IPS-NIHi7 (cell line): Measurements from ENCODE around the gene MS4A12.
"Not testable (repeated sequence)": the region's sequence is repeated elsewhere in the genome, so short reads cannot be mapped to it uniquely, and the experiment has no call there.

Experiments used
- DNase-seq: peaks from one replicate; pipeline ENCODE4 v3.0.0; 2012; ENCODE audit warnings: mixed read lengths; ENCODE audit errors: extremely low spot score

The MS4A12 gene

DNA sequence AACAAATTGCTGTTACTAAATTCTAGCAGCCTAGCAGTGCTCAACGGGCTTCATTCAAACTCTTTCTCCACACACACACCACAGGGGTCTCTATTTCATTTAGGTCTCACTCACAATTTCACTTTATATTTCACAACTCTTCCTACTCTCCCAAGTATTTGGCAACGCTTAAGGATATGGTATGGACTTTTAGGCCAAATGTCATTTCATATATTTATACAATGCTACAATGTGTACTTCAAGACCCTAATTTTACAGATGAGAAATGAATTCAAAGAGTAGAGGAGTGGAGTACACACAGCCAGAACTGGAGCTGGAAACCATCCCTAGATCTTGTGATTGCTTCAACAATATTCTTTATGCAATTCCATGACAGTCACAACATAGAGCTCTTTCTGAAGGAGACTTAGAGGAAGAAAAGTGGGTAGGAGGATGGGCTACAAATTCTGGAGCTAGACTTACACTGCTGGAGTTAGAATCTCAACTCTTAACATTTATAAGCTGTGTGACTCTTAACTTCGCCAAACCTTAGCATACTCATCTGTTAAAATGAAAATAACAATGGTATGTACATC lies 20.2 kb downstream of the MS4A12 start:
- no peak for DNase-seq

DNA sequence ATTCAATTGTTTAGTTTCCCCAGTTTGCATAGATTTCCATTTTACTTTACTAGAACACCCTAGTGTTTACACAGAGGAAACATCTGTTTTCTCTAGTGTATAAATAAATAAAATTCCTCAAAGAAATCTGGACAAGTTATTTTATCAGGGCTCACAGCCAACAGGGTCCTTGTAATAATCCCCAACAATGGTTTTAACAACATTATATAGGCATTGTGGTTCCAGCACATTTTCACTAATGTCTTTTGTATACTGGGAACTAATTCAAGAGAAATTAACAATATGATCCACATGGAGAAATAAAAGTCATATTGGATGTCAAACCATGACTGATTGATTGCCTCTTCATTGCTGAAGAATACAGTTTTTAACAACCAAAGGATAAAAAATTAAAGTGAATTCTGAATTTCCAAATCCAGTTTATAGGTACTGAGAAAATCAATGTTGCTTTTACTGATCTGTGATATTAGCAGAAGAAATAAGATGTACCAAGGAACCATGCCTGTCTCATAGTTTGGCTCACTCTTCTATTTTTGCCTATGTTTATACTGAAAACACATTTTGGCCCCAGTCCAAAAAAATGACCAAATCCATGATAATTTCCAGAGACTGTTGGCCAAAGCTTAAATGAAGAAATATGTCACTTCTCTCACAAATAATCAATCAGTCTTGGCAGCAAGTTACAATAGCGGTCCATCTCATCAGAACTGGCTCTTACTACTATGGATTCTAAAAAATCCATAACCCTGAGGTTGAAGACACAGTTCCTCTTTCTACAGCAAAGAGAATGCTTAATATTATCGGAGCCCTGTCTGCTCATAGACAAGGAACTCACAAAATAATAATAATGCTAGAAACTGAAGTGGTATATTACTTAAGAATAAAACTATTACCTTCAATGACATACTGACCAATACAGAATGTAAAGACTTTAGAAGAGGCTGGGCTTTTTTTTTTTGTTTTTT lies 21.2 kb downstream of the MS4A12 start:
- no peak for DNase-seq

DNA sequence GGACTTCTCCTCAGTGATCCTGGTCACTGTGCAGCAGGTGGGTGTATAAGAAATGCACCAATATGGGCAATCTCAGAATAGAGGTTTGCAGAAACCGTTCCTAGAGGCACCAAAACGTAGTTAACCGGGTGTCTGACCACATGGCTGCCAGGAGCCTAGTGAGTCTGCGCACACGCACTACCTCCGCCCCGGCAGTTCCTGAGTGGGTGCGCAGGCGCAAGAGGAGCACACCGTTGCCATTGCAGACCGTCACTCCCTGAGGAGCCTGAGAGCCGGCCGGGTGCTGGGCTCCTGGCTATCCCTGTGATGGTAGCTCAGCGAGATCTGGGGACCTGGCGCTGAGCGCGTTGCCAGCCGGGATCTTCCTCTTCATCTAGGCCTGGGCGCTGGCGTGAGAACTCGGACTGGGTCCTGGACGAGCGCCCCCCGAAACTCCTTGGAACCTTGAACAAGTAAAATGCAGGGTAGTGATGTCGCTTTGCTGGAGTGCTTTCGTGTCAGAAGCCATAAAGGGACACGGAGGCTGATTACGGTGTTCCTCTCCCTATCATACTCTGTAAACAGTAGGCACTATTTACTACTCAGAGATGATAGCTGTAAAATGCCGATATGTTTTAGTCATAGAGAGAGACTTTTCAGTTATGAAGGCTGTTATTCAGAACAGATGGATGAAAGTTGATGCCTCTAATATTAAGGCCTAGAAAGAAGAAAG lies 22.7 kb downstream of the MS4A12 start, which contains the start of gene MS4A13:
Gene MS4A13, plus strand, starts transcription at position 249 of the 712 bp plus-strand sequence. CDS start 2,692 bp downstream, outside the sequence.
- DNase-seq, result no peak

DNA sequence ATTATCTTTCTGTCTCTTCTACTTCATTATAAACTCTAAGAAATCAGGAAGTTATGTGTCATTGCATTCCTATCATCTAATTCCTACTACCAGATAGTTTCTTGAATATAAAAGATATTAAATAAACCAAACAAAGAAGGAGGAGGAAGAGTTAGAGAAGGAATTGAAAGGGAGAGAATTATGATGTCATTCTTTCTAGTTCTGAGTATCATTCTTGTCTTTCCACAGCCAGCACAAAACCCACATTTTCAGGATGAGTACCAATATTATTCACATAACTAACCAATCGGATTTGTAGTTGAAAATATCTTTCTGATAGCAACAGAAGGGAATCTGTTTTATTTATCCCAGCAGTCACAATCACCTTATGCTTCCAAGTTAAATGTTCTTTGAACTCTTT lies 35.9 kb downstream of the MS4A12 start:
- no peak for DNase-seq

DNA sequence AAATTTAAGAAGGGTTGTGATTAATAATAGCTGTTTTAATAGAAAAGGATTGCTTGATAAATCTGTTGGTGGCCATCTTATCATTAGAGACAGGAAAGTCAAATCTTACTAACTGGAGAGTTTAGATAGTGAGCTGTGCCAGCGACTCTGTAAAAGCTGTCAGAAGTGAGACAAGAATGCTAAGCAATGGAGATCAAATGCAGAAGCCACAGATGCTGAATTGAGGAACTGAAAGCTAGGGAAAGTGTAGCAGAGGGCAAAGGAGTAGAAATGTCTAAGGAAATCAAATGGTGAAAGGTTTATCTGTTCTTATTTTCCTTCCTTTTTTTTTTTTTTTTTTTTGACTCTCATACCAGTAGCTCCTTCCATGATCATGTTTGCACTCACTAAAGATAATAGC lies 36.4 kb downstream of the MS4A12 start:
- DNase-seq, result no peak

DNA sequence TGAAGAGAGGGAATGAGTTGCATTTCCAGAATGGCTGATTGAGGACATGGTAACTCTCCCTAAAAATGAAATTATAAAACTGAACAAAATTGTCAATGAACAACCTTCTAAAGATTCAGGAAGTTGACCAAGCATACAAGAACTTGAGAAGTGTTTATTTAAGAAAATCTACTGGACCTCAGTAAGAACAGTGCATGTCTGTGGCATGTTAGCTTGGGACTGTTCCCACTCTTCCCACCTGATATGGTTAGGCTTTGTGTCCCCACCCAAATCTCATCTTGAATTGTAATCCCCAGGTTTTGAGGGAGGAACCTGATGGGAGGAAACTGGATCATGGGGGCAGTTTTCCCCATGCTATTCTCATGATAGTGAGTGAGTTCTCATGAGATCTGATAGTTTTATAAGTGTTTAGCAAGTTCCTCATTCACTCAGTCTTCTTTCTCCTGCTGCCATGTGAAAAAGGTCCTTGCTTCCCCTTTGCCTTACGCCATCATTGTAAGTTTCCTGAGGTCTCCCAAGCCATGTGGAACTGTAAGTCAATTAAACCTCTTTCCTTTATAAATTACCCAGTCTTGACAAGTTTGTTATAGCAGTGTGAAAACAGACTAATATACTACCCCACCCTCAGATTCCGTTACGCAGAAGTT lies 38.0 kb downstream of the MS4A12 start:
- no peak for DNase-seq

DNA sequence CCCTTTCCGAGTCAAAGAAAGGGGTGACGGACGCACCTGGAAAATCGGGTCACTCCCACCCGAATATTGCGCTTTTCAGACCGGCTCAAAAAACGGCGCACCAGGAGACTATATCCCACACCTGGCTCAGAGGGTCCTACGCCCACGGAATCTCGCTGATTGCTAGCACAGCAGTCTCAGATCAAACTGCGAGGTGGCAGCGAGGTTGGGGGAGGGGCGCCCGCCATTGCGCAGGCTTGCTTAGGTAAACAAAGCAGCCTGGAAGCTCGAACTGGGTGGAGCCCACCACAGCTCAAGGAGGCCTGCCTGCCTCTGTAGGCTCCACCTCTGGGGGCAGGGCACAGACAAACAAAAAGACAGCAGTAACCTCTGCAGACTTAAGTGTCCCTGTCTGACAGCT lies 39.8 kb downstream of the MS4A12 start:
- not testable (repeated sequence) for DNase-seq

DNA sequence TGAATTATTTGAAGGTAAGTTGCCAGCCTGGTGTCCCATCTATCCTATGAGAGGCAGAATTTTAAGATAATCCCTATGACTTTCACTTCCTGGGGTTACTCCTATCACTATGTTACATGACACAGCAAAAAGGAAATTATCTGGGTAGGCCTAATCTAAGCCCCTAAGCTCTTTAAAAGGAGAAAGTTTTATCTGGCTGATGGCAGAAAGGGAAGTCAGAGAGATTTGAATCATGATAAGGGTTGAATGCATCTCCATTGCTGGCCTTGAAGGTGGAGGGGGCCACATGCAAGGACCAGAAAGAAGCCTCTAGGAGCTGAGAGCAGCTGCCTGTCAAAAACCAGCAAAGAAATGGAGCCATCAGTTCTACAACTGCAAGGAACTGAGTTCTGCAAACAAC lies 46.0 kb downstream of the MS4A12 start:
- DNase-seq, result not testable (repeated sequence)

DNA sequence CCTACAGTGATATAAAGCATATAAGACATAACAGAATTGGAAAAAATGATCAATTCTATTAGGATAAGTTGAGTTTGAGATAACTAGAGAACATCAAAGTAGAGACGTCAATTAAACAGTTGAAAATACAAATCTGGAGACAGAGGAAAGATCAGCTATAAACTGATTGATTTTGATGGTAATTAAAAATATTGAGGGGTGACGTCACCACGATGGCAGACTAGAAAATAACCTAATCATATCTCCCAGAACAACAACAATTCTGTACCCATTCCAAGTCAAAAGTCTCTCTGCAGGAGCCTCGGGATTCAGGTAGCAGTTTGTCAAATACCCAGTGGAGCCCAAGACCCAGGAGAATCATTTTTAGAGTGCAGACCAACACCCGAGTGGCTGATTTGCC lies 51.5 kb downstream of the MS4A12 start:
- DNase-seq, result no peak
